MG63 (cell line): Measurements from ENCODE around the gene ARAP3. TPM values are rescaled to one million over a fixed set of nuclear protein-coding genes. Genes with fewer than 3 reads are reported as not detected.
A peak's percentile ranks its signal among the peaks of the same experiment; 100 is the strongest.
"Not testable (repeated sequence)": the region's sequence is repeated elsewhere in the genome, so short reads cannot be mapped to it uniquely, and the experiment has no call there.

Experiments used
- DNase-seq: peaks from one replicate; pipeline ENCODE4 v3.0.0-alpha.2; 2020
- H3K27me3 ChIP-seq: fragments of 250-450 bp; sonication (Bioruptor Pico); 2 replicates; pipeline ENCODE4 v1.5.1; 2020; ENCODE audit warnings: mild to moderate bottlenecking, moderate library complexity
- H3K36me3 ChIP-seq: fragments of 250-450 bp; sonication (Bioruptor Pico); 2 replicates; pipeline ENCODE4 v1.5.1; 2020; ENCODE audit warnings: mild to moderate bottlenecking, moderate library complexity
- H3K4me3 ChIP-seq: fragments of 250-450 bp; sonication (Bioruptor Pico); 2 replicates; pipeline ENCODE4 v1.5.1; 2020; ENCODE audit warnings: mild to moderate bottlenecking, moderate library complexity
- H3K9me3 ChIP-seq: fragments of 250-450 bp; sonication (Bioruptor Pico); 2 replicates; pipeline ENCODE4 v1.5.1; 2020; ENCODE audit warnings: mild to moderate bottlenecking, moderate library complexity
- total RNA-seq: library from RNA; depleted of rRNA; stranded (reverse); fragments of >200 nt; shearing (Covaris generic); gene quantifications from 2 replicates; pipeline ENCODE4 v1.2.3, GENCODE V29; 2014; ENCODE audit warnings: low replicate concordance

ARAP3 gene
- total RNA-seq, 1 experiment from 2014 or later = 4.6 TPM

- no peak overlapping the region for H3K4me3 ChIP-seq
- H3K9me3 ChIP-seq = no peaks in the 10 kb centered on the region
- no peaks in the 10 kb centered on the region for H3K27me3 ChIP-seq
- H3K36me3 ChIP-seq = peaks cover 75% of the 10 kb centered on the region
- no peak for DNase-seq
Measured at GRCh38 chr5:141623186-141623585, 58.8 kb downstream of the ARAP3 start.

DNA sequence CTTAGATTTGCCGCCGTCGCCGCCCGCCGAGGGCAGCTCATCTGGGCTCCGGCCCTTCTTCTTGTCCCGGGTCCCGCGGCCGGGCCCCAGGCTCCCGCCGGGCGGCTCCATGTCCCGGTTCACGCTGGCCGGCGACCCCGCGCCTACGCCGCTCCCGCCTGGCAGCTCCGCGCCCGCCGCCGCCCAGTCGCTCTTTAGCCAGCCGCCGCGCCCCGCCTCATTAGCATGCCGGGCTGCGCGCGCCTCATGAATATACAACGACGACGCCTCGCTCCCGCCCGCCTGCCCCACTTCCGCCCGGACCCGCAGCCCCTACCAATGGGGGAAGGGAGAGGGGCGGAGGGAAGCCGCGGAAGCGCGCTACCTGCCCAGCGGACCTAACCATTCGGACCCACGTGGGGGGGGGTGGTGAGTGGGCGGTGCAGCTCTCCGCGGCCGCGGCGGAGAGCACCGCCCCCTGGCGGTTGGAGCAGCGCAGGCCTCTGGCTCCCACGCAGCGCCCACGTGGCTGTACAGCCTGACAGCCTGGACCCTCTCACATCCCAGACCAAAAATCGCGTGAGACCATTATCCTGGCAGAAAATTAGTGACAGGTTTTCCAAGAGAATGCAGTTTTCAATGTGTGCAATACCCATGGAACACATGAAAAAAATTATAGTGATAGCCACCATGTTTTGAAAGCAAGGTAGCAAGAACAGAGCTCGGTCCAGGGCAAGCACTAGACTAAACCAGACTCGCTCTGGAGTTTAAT, 63.1 kb downstream of the ARAP3 start, which contains the start of gene DIAPH1:
Gene DIAPH1 (minus strand): TSS at position 197 of the 751 bp plus-strand sequence. CDS start 86 bp downstream, at position 111.
- peak; percentile 99 for DNase-seq
- H3K9me3 ChIP-seq = no peaks in the 10 kb centered on the region; the same call in 1 of the 2 replicates
- no peaks in the 10 kb centered on the region for H3K27me3 ChIP-seq
- peak within 1 kb of the TSS; percentile 88 for H3K4me3 ChIP-seq
- peaks cover 59% of the 10 kb centered on the region for H3K36me3 ChIP-seq

DNA sequence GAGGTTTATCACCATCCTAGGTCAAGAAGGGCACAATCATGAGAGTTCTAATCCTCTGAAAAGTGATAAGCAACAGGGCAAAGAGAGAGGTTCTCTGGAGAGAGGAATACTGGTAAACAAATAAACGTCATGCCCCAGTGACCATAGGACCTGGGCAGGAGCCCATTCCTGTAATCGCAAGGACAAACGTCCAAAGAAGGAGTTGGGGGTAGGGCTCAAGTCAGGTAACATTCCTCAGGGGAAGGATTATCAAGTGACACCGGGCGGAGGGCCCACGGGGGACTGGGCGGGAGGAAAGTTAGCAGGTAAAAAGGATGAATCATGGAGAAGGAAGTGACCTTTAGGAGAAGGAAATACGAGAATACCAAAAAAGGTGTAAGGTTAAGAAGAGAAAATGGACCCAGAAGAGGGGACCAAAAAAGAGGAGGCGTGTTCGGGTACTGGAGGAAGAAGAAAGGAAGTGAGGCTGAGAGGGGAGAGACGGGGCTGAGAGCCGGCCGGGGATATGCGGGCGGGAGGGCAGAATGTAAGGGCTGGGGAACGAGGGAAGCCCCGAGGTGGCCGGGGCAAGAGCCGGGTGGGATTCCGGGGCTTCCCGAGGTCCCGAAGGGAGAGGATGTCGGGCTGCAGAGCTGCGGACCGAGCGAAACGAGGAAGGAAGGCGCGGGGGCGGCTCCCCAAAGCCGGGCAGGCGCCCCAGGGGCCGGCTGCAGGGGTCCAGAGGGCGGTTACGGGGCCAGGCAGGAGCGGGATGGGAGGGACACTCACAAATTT, 63.8 kb downstream of the ARAP3 start:
- no peaks in the 10 kb centered on the region; the same call in 1 of the 2 replicates for H3K9me3 ChIP-seq
- peak; percentile 60 for DNase-seq
- peaks cover 56% of the 10 kb centered on the region for H3K36me3 ChIP-seq
- H3K4me3 ChIP-seq = peak overlapping the region; percentile 88
- H3K27me3 ChIP-seq = no peaks in the 10 kb centered on the region

GRCh38 chr5:141617682-141618029, 64.4 kb downstream of the ARAP3 start:
- Histone ChIP-seq H3K9me3 (no peaks in the 10 kb centered on the region; the same call in 1 of the 2 replicates), H3K27me3 (no peaks in the 10 kb centered on the region), H3K4me3 (peak overlapping the region; percentile 88), H3K36me3 (peaks cover 51% of the 10 kb centered on the region)
- no peak for DNase-seq

DNA sequence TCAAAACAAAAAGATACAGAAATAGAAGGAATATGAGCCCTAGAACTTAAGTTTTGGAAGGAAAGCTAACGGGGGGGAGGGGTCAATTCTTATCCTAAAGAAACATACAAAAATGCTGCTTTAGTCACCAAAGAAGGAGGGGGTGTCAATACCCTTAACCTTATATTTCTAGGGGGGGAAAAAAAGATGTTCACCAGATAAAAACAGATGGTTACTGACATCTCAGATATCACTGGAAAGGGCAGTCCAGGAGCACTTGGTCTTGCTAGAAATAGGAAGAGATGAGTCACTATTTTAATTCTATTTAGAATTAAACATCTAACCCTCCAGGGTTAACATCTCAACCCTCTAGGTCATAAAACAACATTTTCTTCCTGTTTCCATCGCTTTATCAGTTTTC, 64.9 kb downstream of the ARAP3 start:
- H3K9me3 ChIP-seq = no peaks in the 10 kb centered on the region; the same call in 1 of the 2 replicates
- peaks cover 50% of the 10 kb centered on the region for H3K36me3 ChIP-seq
- DNase-seq = no peak
- H3K27me3 ChIP-seq = no peaks in the 10 kb centered on the region
- peak overlapping the region; percentile 88 for H3K4me3 ChIP-seq

GRCh38 chr5:141615991-141616720, 65.9 kb downstream of the ARAP3 start:
- Histone ChIP-seq H3K4me3 (no peak overlapping the region), H3K36me3 (peaks cover 50% of the 10 kb centered on the region), H3K9me3 (no peaks in the 10 kb centered on the region; the same call in 1 of the 2 replicates), H3K27me3 (no peaks in the 10 kb centered on the region)
- no peak for DNase-seq

GRCh38 chr5:141613344-141613743, 68.7 kb downstream of the ARAP3 start:
- no peak for DNase-seq
- Histone ChIP-seq H3K9me3 (no peaks in the 10 kb centered on the region; the same call in 1 of the 2 replicates), H3K4me3 (no peak overlapping the region), H3K36me3 (peaks cover 43% of the 10 kb centered on the region), H3K27me3 (no peaks in the 10 kb centered on the region)

DNA sequence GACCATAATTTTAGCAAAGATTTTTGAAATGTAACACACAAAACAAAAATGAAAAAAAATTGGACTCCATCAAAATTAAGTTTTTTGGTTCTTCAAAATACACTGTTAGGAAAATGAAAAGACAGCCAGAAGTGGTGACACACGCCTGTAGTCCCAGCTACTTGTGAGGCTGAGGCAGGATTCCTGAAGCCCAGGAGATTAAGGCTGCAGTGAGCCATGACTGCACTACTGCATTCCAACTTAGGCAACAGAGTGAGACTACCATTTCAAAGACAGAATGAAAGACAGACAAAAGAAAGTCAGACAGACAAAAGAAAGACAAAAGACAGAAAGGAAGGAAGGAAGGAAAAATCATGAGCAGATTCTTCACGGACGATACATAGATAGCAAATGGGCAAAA, 70.7 kb downstream of the ARAP3 start:
- Histone ChIP-seq H3K36me3 (peaks cover 30% of the 10 kb centered on the region), H3K4me3 (no peak overlapping the region), H3K27me3 (no peaks in the 10 kb centered on the region), H3K9me3 (no peaks in the 10 kb centered on the region)
- DNase-seq = no peak

DNA sequence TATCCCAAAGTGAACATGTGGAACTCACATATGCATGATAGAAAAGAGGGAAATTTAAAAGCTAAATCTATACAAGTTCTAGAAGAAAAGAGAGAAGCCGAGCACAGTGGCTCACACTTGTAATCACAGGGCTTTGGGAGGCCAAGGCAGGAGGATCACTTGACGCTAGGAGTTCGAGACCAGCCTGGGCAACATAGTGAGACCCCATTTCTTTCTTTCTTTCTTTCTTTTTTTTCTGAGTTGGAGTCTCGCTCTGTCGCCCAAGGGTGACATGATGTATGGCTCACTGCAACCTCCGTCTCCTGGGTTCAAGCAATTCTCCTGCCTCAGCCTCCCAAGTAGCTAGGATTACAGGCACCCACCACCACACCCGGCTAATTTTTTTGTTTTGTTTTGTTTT, 72.1 kb downstream of the ARAP3 start:
- H3K27me3 ChIP-seq, DNase-seq, H3K9me3 ChIP-seq, H3K4me3 ChIP-seq: not testable (repeated sequence)
- H3K36me3 ChIP-seq = peaks cover 22% of the 10 kb centered on the region

DNA sequence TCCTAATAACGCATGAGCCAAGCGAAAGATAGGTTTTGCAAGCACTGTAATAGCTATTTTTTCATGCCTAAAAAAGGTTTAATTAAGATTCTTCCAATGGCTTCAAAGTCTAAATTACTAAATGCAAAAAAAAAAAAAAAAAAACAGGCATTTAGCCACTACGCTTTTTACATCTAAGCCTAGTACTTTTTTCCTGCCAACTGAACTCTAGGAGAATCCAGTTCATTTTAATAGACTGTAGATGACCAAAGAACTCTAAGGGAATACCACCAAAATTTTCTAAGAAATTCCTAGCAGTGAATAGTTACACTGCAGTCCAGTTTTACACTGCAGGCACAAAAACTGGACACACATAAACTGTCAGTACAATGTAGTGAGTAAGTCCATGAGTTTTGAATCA, 73.0 kb downstream of the ARAP3 start:
- Histone ChIP-seq H3K4me3 (no peak overlapping the region), H3K36me3 (peaks cover 22% of the 10 kb centered on the region), H3K9me3 (no peaks in the 10 kb centered on the region), H3K27me3 (no peaks in the 10 kb centered on the region)
- no peak for DNase-seq

GRCh38 chr5:141608557-141608956, 73.5 kb downstream of the ARAP3 start:
- Histone ChIP-seq H3K27me3 (no peaks in the 10 kb centered on the region), H3K4me3 (no peak overlapping the region), H3K9me3 (no peaks in the 10 kb centered on the region), H3K36me3 (peaks cover 19% of the 10 kb centered on the region)
- no peak for DNase-seq

GRCh38 chr5:141608046-141608445, 74.0 kb downstream of the ARAP3 start:
- Histone ChIP-seq H3K9me3 (no peaks in the 10 kb centered on the region), H3K36me3 (peaks cover 19% of the 10 kb centered on the region), H3K27me3 (no peaks in the 10 kb centered on the region), H3K4me3 (no peak overlapping the region)
- DNase-seq = no peak

GRCh38 chr5:141605523-141606277, 76.3 kb downstream of the ARAP3 start:
- DNase-seq = peak; percentile 76
- peaks cover 8% of the 10 kb centered on the region; the same call in 1 of the 2 replicates for H3K36me3 ChIP-seq
- no peaks in the 10 kb centered on the region for H3K27me3 ChIP-seq
- no peaks in the 10 kb centered on the region for H3K9me3 ChIP-seq
- H3K4me3 ChIP-seq = no peak overlapping the region

- Histone ChIP-seq H3K9me3 (no peaks in the 10 kb centered on the region), H3K36me3 (peaks cover 7% of the 10 kb centered on the region; the same call in 1 of the 2 replicates), H3K4me3 (peak overlapping the region; percentile 1; the same call in 1 of the 2 replicates), H3K27me3 (no peaks in the 10 kb centered on the region)
- DNase-seq = peak; percentile 91
Measured at GRCh38 chr5:141603923-141604717, 77.9 kb downstream of the ARAP3 start.
